ENCODE measurements around the gene OR10D3. TPM values are rescaled to one million over a fixed set of nuclear protein-coding genes. Genes with fewer than 3 reads are reported as not detected.

Gene OR10D3
- total and polyA plus RNA-seq, 10 of the 15 experiments (the other 5 are each of a cell fraction or from before 2014, with no cell fraction given) = not detected

DNA sequence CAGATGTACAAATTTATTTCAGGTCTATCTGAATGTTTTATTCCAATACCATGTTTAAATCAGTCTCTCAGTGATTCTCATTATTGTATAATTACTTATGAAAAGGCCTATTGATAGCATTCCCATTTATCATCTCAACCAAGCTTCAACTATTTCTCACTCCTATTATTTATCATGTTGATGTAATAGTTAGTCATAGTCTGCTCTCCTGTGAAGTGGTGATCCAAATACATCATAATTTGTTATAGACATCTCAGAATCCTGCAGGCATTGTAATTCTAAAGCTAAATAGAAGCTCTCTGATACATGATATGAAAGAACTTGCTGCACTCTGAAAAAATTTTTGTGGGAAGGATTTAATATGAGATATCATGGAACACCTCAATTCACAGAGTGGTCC, 36.0 kb downstream of the OR10D3 start (continued):
- no peak for TF ChIP-seq MYC (IDR thresholded peaks at IDR 0.05; ENCODE audit: insufficient read depth, insufficient read length, insufficient replicate concordance, low read length, severe bottlenecking)
- TF ChIP-seq CHD4 (IDR thresholded peaks at IDR 0.05) = no peak
- no peak for TF ChIP-seq SIN3A (IDR thresholded peaks at IDR 0.05; ENCODE audit: low read depth, low read length)
- TF ChIP-seq SREBF1 (IDR thresholded peaks at IDR 0.05; ENCODE audit: low read length) = no peak
- TF ChIP-seq, protein P1, sequence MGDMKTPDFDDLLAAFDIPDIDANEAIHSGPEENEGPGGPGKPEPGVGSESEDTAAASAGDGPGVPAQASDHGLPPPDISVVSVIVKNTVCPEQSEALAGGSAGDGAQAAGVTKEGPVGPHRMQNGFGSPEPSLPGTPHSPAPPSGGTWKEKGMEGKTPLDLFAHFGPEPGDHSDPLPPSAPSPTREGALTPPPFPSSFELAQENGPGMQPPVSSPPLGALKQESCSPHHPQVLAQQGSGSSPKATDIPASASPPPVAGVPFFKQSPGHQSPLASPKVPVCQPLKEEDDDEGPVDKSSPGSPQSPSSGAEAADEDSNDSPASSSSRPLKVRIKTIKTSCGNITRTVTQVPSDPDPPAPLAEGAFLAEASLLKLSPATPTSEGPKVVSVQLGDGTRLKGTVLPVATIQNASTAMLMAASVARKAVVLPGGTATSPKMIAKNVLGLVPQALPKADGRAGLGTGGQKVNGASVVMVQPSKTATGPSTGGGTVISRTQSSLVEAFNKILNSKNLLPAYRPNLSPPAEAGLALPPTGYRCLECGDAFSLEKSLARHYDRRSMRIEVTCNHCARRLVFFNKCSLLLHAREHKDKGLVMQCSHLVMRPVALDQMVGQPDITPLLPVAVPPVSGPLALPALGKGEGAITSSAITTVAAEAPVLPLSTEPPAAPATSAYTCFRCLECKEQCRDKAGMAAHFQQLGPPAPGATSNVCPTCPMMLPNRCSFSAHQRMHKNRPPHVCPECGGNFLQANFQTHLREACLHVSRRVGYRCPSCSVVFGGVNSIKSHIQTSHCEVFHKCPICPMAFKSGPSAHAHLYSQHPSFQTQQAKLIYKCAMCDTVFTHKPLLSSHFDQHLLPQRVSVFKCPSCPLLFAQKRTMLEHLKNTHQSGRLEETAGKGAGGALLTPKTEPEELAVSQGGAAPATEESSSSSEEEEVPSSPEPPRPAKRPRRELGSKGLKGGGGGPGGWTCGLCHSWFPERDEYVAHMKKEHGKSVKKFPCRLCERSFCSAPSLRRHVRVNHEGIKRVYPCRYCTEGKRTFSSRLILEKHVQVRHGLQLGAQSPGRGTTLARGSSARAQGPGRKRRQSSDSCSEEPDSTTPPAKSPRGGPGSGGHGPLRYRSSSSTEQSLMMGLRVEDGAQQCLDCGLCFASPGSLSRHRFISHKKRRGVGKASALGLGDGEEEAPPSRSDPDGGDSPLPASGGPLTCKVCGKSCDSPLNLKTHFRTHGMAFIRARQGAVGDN (IDR thresholded peaks at IDR 0.05) = no peak
- TF ChIP-seq CBX5 (IDR thresholded peaks at IDR 0.05; ENCODE audit: low read depth) = no peak
- TF ChIP-seq MAX (IDR thresholded peaks at IDR 0.05; ENCODE audit: low read depth, low read length) = no peak

DNA sequence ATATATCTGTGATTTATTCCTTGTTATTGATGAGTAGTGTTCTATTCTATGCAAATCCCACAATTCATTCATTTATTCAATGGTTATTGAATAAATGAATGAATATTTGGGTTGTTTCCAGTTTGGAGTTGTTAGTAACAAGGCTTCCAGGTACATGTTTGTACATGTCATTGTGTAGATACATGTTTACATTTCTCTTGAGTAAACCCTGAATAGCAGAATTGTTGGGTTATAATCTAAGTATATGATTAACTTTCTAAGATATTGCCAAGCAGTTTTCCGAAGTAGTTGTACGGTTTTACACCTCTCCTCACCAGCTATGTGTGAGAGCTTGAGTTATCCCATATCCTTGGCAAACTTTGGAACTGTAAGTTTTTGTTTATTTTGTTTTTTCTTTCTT, 39.3 kb downstream of the OR10D3 start:
- Histone ChIP-seq H3K4me1 (ENCODE audit: control insufficient read depth, insufficient read depth, low read length) (no peaks in the 10 kb centered on the region), H3K4me3 (no peak overlapping the region), H3K36me3 (ENCODE audit: control insufficient read depth in 2 of 2, insufficient read depth in 2 of 2, low read length in 1 of 2) (no peaks in the 10 kb centered on the region), H3K9ac (ENCODE audit: control insufficient read depth, insufficient read depth, low read length) (no peak overlapping the region), H4K20me1 (ENCODE audit: control insufficient read depth, insufficient read depth) (no peaks in the 10 kb centered on the region), H3K79me2 (ENCODE audit: control insufficient read depth, insufficient read depth, low read length) (no peaks in the 10 kb centered on the region), H3K9me3 (replicated peaks; ENCODE audit: control insufficient read depth, insufficient read depth, low read length) (no peaks in the 10 kb centered on the region), H3K4me2 (ENCODE audit: control insufficient read depth, insufficient read depth) (no peak overlapping the region), H2AFZ (ENCODE audit: control insufficient read depth, low read depth, low read length) (no peak overlapping the region), H3K27ac (ENCODE audit: control insufficient read depth, insufficient read depth) (no peak overlapping the region), H3K27me3 (replicated peaks in 1 of 2; ENCODE audit: control insufficient read depth in 2 of 2, insufficient read depth in 2 of 2, low read length in 1 of 2) (no peaks in the 10 kb centered on the region; a peak in 1 of 4 replicates)
- ChIA-PET SMC1A (ENCODE audit: uncharacterized antibody, unreplicated experiment) (no interaction called here), RAD21 (ENCODE audit: unreplicated experiment) (no interaction called here), POLR2A (no interaction called here), CTCF (no interaction called here)
- intact Hi-C loops (cut with micrococcal nuclease; ENCODE audit: unreplicated experiment) = no loop called here
- 26% methylated on average over 2 of the region's 2 CpGs for WGBS (ENCODE audit: insufficient coverage, insufficient replicate concordance, low lambda C conversion rate, missing lambda C conversion rate)
- no peak for FAIRE-seq
- ATAC-seq = no peak
- BruUV-seq (replicated peaks) = no TSS peak
- in situ Hi-C loops (cut with MboI) = no loop called here
- DNase-seq (ENCODE audit: low read depth, low spot score) = no peak
- TF ChIP-seq NR2C1 (IDR thresholded peaks at IDR 0.05) (no peak), POLR2A (IDR thresholded peaks at IDR 0.05; ENCODE audit: low read depth, low read length) (no peak), SREBF1 (IDR thresholded peaks at IDR 0.05; ENCODE audit: low read length) (no peak), MXI1 (IDR thresholded peaks at IDR 0.05; ENCODE audit: low read depth, low read length) (no peak), SMAD5 (IDR thresholded peaks at IDR 0.05; ENCODE audit: low read depth) (no peak), RCOR1 (conservative IDR thresholded peaks at IDR 0.05; ENCODE audit: low read depth, low read length) (no peak), RBBP5 (conservative IDR thresholded peaks at IDR 0.05) (no peak), NBN (IDR thresholded peaks at IDR 0.05) (no peak), USF1 (IDR thresholded peaks at IDR 0.05; ENCODE audit: borderline replicate concordance, extremely low read length, insufficient read depth, low read depth, low read length) (no peak), GABPA (IDR thresholded peaks at IDR 0.05; ENCODE audit: low read depth) (no peak), IRF4 (IDR thresholded peaks at IDR 0.05; ENCODE audit: low read depth, low read length) (no peak)
- TF ChIP-seq, protein P2, sequence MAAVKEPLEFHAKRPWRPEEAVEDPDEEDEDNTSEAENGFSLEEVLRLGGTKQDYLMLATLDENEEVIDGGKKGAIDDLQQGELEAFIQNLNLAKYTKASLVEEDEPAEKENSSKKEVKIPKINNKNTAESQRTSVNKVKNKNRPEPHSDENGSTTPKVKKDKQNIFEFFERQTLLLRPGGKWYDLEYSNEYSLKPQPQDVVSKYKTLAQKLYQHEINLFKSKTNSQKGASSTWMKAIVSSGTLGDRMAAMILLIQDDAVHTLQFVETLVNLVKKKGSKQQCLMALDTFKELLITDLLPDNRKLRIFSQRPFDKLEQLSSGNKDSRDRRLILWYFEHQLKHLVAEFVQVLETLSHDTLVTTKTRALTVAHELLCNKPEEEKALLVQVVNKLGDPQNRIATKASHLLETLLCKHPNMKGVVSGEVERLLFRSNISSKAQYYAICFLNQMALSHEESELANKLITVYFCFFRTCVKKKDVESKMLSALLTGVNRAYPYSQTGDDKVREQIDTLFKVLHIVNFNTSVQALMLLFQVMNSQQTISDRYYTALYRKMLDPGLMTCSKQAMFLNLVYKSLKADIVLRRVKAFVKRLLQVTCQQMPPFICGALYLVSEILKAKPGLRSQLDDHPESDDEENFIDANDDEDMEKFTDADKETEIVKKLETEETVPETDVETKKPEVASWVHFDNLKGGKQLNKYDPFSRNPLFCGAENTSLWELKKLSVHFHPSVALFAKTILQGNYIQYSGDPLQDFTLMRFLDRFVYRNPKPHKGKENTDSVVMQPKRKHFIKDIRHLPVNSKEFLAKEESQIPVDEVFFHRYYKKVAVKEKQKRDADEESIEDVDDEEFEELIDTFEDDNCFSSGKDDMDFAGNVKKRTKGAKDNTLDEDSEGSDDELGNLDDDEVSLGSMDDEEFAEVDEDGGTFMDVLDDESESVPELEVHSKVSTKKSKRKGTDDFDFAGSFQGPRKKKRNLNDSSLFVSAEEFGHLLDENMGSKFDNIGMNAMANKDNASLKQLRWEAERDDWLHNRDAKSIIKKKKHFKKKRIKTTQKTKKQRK (IDR thresholded peaks at IDR 0.05; ENCODE audit: low read depth, low read length) = no peak

Measured in GM12878 (cell line).